ENCODE measurements around the gene MIB2.
"Not testable (repeated sequence)": the region's sequence is repeated elsewhere in the genome, so short reads cannot be mapped to it uniquely, and the experiment has no call there.

Gene MIB2

GRCh38 chr1:1630191-1630964 is 15.1 kb downstream of the MIB2 start:
- DNase-seq, result peak; percentile 97
- H3K4me3 ChIP-seq (ENCODE audit: low read depth in 1 of 2, low read length in 2 of 2), result peak overlapping the region; percentile 24 to 56; a peak in 3 of 4 replicates
- TF ChIP-seq EZH2 (IDR thresholded peaks at IDR 0.05; ENCODE audit: borderline replicate concordance, low read depth, low read length, severe bottlenecking) (no peak), CTCF (IDR thresholded peaks at IDR 0.05; ENCODE audit: borderline replicate concordance, extremely low read depth, low read length, poor library complexity, severe bottlenecking) (peak; percentile 28)
- peak overlapping the region; percentile 82 for H3K9ac ChIP-seq (ENCODE audit: low read depth, low read length)
- H3K4me1 ChIP-seq (ENCODE audit: insufficient read depth, low read length), result peaks cover 15% of the 10 kb centered on the region
- no peaks in the 10 kb centered on the region for H3K79me2 ChIP-seq (ENCODE audit: insufficient read depth, low read length)
- peak overlapping the region; percentile 66 for H2AFZ ChIP-seq (ENCODE audit: low read depth, low read length)
- peak; percentile 90 for ATAC-seq (ENCODE audit: insufficient read depth, low read depth)
- no peaks in the 10 kb centered on the region for H3K27me3 ChIP-seq (ENCODE audit: insufficient read depth, low read length, poor library complexity)
- no peaks in the 10 kb centered on the region for H3K9me3 ChIP-seq (ENCODE audit: insufficient read depth, low read length, severe bottlenecking)
- no peaks in the 10 kb centered on the region; the same call in 1 of the 2 replicates for H4K20me1 ChIP-seq (ENCODE audit: insufficient read depth, low read length)
- no peaks in the 10 kb centered on the region for H3K36me3 ChIP-seq (ENCODE audit: insufficient read depth, low read length)
- H3K4me2 ChIP-seq (ENCODE audit: insufficient read depth, low read length), result peak overlapping the region; percentile 79
- peak overlapping the region; percentile 73 for H3K27ac ChIP-seq (ENCODE audit: low read length)

- no peaks in the 10 kb centered on the region; the same call in 1 of the 2 replicates for H4K20me1 ChIP-seq (ENCODE audit: insufficient read depth, low read length)
- H3K36me3 ChIP-seq (ENCODE audit: insufficient read depth, low read length), result no peaks in the 10 kb centered on the region
- H3K79me2 ChIP-seq (ENCODE audit: insufficient read depth, low read length), result no peaks in the 10 kb centered on the region
- H3K27ac ChIP-seq (ENCODE audit: low read length), result peak overlapping the region; percentile 73
- ATAC-seq (ENCODE audit: insufficient read depth, low read depth) (no peak), DNase-seq (no peak)
- peak overlapping the region; percentile 66 for H2AFZ ChIP-seq (ENCODE audit: low read depth, low read length)
- H3K9ac ChIP-seq (ENCODE audit: low read depth, low read length), result peak overlapping the region; percentile 82
- peak overlapping the region in 1 of 2 experiments; percentile 56; a peak in 2 of 4 replicates for H3K4me3 ChIP-seq (ENCODE audit: low read depth in 1 of 2, low read length in 2 of 2)
- H3K4me2 ChIP-seq (ENCODE audit: insufficient read depth, low read length), result peak overlapping the region; percentile 79
- H3K4me1 ChIP-seq (ENCODE audit: insufficient read depth, low read length), result peaks cover 15% of the 10 kb centered on the region
- H3K9me3 ChIP-seq (ENCODE audit: insufficient read depth, low read length, severe bottlenecking), result no peaks in the 10 kb centered on the region
- TF ChIP-seq EZH2 (IDR thresholded peaks at IDR 0.05; ENCODE audit: borderline replicate concordance, low read depth, low read length, severe bottlenecking) (no peak), CTCF (IDR thresholded peaks at IDR 0.05; ENCODE audit: borderline replicate concordance, extremely low read depth, low read length, poor library complexity, severe bottlenecking) (no peak)
- no peaks in the 10 kb centered on the region for H3K27me3 ChIP-seq (ENCODE audit: insufficient read depth, low read length, poor library complexity)
These were observed 15.9 kb downstream of the MIB2 start for GRCh38 chr1:1630965-1631781.

- no peaks in the 10 kb centered on the region for H3K9me3 ChIP-seq (ENCODE audit: insufficient read depth, low read length, severe bottlenecking)
- no peak within 1 kb of the TSS for H2AFZ ChIP-seq (ENCODE audit: low read depth, low read length)
- DNase-seq (no peak), ATAC-seq (ENCODE audit: insufficient read depth, low read depth) (no peak)
- no peak within 1 kb of the TSS for H3K27ac ChIP-seq (ENCODE audit: low read length)
- H3K36me3 ChIP-seq (ENCODE audit: insufficient read depth, low read length), result peaks cover 6% of the 10 kb centered on the region
- H3K79me2 ChIP-seq (ENCODE audit: insufficient read depth, low read length), result no peaks in the 10 kb centered on the region
- H3K4me2 ChIP-seq (ENCODE audit: insufficient read depth, low read length), result peak within 1 kb of the TSS; percentile 79
- H3K9ac ChIP-seq (ENCODE audit: low read depth, low read length), result peak within 1 kb of the TSS; percentile 82; the same call in 1 of the 2 replicates
- TF ChIP-seq EZH2 (IDR thresholded peaks at IDR 0.05; ENCODE audit: borderline replicate concordance, low read depth, low read length, severe bottlenecking) (no peak), CTCF (IDR thresholded peaks at IDR 0.05; ENCODE audit: borderline replicate concordance, extremely low read depth, low read length, poor library complexity, severe bottlenecking) (no peak)
- peak within 1 kb of the TSS in 1 of 2 experiments; percentile 56; a peak in 1 of 4 replicates for H3K4me3 ChIP-seq (ENCODE audit: low read depth in 1 of 2, low read length in 2 of 2)
- H3K27me3 ChIP-seq (ENCODE audit: insufficient read depth, low read length, poor library complexity), result no peaks in the 10 kb centered on the region
- H4K20me1 ChIP-seq (ENCODE audit: insufficient read depth, low read length), result no peaks in the 10 kb centered on the region; the same call in 1 of the 2 replicates
- peaks cover 15% of the 10 kb centered on the region for H3K4me1 ChIP-seq (ENCODE audit: insufficient read depth, low read length)
These were observed 16.6 kb downstream of the MIB2 start, which contains the start of gene MMP23B for GRCh38 chr1:1631782-1632420. MMP23B (plus strand) TSS chr1:1632173; CDS start chr1:1632219, 46 bp downstream.

- H2AFZ ChIP-seq (ENCODE audit: low read depth, low read length); H3K4me2 ChIP-seq (ENCODE audit: insufficient read depth, low read length); ATAC-seq (ENCODE audit: insufficient read depth, low read depth); H3K79me2 ChIP-seq (ENCODE audit: insufficient read depth, low read length); H3K27ac ChIP-seq (ENCODE audit: low read length); H3K27me3 ChIP-seq (ENCODE audit: insufficient read depth, low read length, poor library complexity); H3K9ac ChIP-seq (ENCODE audit: low read depth, low read length); H4K20me1 ChIP-seq (ENCODE audit: insufficient read depth, low read length); DNase-seq; H3K9me3 ChIP-seq (ENCODE audit: insufficient read depth, low read length, severe bottlenecking); H3K4me3 ChIP-seq (ENCODE audit: low read depth in 1 of 2, low read length in 2 of 2): not testable (repeated sequence)
- Histone ChIP-seq H3K36me3 (ENCODE audit: insufficient read depth, low read length) (peaks cover 14% of the 10 kb centered on the region), H3K4me1 (ENCODE audit: insufficient read depth, low read length) (peaks cover 15% of the 10 kb centered on the region)
These were observed 18.1 kb downstream of the MIB2 start for GRCh38 chr1:1633409-1633808.

- DNase-seq; H4K20me1 ChIP-seq (ENCODE audit: insufficient read depth, low read length); H3K27ac ChIP-seq (ENCODE audit: low read length); H2AFZ ChIP-seq (ENCODE audit: low read depth, low read length); H3K79me2 ChIP-seq (ENCODE audit: insufficient read depth, low read length); ATAC-seq (ENCODE audit: insufficient read depth, low read depth); H3K27me3 ChIP-seq (ENCODE audit: insufficient read depth, low read length, poor library complexity); H3K9me3 ChIP-seq (ENCODE audit: insufficient read depth, low read length, severe bottlenecking); H3K9ac ChIP-seq (ENCODE audit: low read depth, low read length); H3K4me3 ChIP-seq (ENCODE audit: low read depth in 1 of 2, low read length in 2 of 2); H3K4me2 ChIP-seq (ENCODE audit: insufficient read depth, low read length): not testable (repeated sequence)
- H3K36me3 ChIP-seq (ENCODE audit: insufficient read depth, low read length), result peaks cover 14% of the 10 kb centered on the region
- peaks cover 12% of the 10 kb centered on the region for H3K4me1 ChIP-seq (ENCODE audit: insufficient read depth, low read length)
These were observed 19.3 kb downstream of the MIB2 start for GRCh38 chr1:1634613-1635012.

Data from DND-41 (cell line).